DMS114 treated with DMSO at 0.1 percent for 48 hours (cell line): ENCODE data around the gene HES2.
"Not testable (repeated sequence)": the region's sequence is repeated elsewhere in the genome, so short reads cannot be mapped to it uniquely, and the experiment has no call there.

ENCODE experiments used
- DNase-seq: peaks from one replicate; lab custom pipeline; 2025; ENCODE audit not compliant: unreplicated experiment; lab: John Stamatoyannopoulos, UW

The HES2 gene

DNA sequence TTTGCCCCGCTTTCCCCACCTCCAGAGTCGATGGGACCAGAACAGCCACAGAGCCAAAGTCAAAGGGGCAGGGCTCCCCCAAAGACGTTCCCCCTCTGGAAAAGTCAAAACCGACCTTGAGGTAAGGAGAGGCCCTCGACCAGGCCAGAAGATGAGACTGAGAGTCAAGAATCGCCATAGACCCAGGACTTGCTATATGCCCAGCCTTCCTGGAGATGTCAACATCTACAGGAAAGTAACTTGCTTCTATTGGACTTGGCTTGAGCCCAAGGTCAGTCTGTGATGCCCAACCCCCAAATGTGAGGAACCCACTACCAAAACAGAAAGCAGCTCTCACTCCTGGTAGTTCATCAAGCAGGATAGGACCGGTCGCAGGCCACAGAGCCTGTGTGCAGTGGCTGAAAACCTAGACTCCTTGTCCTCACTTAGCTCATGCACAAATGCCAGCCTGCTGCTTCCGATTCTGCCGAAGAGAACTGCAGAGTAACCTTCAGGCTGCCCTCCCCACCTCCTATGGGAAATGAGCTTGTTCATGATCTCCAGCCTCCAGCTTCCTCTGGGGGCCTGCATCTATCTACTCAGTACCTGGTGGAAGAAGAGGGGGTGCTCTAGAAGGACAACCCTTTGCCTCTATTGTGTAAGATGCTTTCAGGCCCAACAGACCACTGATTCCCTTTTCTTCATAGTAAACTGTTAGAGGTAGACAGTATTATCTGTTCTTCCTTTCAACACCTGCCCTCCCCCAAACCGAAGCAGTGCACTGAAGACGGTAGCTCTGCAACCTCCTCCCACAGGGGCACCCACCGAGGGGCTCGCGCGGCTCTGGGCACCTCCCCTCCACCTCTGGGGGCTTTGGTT is 27.5 kb downstream of the HES2 start:
- no peak for DNase-seq

DNA sequence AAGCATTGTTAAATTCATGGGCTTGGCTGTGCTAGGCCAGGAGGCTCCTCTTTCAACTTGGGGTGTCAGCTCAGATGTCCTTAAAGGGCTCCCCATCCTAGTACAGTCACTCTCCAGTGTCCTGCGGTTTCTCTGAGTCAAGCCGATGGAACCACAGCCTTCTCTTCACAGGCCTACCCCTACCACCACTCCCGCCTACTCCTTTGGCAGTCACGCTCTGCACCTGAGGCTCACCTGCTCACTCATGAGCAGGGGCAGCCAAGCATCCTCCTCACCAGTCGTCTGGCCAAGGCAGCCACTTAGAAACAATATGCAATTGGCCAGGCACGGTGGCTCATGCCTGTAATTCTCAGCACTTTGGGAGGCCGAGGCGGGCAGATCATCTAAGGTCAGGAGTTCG is 29.7 kb downstream of the HES2 start:
- no peak for DNase-seq

DNA sequence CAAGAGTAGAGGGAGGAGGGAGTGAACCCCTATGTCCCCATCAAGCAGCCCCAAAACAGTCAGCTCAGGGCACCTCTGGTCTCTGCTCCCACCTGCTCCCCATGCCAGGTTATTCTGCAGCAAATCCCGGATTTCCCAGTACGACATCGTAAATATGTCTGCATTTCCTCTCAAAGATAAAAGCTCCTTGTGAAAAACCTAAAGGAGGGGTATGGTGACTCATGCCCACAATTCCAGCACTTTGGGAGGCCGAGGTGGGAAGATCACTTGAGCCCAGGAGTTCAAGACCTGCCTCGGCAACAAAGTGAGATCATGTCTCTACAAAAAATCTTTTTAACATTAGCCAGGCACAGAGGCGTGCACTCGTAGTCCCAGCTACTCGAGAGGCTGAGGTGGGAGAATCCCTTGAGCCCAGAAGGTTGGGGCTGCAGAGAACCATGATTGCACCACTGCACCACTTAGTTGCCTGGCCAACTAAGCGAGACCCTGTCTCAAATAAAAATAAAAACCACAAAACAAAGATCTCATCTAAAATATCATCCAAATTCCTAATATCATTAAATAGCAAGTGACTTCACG is 33.3 kb downstream of the HES2 start:
- no peak for DNase-seq

DNA sequence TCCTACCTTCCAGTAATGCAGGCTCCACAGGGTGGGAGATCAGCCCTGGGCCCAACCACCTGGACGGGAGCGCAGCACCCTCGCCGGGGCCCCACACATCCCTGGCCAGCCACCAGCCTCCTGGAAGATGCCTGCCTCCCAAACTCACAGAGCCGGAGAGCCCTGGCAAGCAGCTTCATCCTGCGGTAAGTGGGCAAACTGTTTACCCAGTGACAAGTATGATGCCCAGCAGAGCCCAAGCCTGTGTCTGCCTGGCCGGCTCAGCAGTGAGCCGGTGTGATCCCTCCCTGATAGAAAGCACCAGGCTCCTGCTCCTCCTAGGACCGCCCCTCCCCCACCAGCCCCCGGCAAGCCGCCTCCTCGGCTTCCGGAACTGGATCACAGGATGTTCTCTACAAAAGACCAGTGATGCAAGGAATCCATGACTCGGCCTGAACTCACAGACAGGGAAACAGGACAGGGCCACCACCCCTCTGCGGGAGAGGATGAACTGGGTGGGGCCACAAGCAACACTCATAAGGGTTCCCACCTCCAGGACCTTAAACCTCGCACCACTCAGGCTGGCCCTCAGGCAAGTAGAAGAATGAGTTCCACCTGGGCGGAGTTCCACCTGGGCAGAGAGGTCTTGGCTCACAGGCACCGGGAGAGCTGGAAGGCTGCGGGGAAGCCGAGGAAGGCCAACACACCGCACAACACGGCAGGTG is 34.1 kb downstream of the HES2 start:
- no peak for DNase-seq

DNA sequence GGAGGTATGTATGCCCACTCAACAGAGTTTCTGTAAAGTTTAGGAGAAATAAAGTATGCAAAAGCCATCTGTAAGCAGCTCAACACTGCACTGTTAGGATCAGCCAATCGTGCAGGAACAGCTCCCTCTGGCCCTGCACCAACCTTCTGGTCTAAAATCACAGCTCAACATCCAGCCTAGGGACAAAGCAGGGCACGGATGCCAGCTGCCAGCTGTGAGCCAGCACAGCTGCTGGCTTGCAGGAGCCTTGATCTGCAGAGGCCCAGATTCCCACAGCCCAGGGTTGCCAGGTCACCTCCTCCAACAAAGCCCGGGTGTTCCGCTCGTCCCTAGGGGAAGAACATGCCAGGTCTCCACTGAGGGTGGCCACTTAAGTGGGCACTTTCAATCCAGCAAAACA is 34.8 kb downstream of the HES2 start:
- DNase-seq = no peak

DNA sequence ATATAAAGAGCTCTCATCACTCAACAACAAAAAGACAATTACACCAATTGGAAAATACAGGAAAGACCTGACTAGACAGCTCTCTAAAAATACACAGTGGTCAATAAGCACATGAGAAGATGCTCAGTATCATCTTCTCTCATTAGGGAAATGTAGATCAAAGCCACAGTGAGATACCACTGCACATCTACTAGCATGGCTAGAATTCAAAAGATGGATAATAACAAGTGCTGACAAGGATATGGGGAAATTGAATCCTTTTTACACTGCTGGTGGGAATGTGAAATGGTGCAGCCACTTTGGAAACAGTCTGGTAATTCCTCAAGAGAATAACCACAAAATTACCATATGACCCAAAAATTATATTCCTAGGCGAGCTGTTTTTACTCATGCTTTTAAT is 35.6 kb downstream of the HES2 start:
- DNase-seq = no peak

DNA sequence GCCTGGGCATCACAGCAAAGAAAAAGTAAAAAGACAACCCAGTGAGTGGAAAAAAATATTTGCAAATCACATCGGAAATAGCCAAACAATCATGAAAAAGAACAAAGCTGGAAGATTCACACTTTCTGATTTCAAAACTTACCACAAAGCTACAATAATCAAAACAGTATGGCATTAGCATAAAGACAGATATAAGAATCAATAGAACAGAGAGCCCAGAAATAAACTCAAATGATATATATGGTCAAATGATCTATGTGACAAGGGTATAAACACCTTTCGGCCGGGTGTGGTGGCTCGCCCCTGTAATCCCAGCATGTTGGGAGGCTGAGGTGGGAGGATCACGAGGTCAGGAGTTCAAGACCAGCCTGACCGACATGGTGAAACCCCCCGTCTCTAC is 39.7 kb downstream of the HES2 start:
- no peak for DNase-seq

DNA sequence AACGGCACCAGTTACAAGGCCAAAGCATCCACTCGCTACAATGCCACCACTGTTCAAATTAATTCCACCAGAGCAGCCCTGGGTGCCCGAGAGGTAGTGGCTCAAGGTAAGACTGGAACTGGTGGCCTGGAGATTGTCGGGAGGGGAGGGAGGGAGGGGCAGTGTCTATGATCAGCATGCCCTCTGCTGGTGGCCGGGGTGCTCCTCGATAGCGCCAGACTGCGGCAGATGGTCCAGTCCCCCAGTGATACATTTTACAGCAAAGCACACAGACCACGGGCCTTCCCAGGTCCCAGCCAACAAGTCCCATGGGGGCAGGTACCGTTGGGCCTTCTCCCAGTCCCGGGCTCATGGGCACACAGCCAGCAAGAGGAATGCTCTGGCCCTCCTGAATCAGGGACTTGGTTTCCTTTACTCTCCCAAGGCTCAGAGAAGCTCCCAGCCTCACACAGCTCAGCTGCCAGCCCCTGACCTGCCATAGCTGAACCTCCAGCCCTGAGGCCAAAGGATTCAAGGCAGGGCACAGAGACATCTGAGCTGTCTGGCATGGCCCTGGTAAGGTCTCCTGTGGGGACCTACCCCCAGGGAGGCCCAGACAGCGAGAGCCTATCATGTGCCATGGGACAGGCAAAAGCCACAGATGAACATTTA is 41.5 kb downstream of the HES2 start:
- DNase-seq = no peak

DNA sequence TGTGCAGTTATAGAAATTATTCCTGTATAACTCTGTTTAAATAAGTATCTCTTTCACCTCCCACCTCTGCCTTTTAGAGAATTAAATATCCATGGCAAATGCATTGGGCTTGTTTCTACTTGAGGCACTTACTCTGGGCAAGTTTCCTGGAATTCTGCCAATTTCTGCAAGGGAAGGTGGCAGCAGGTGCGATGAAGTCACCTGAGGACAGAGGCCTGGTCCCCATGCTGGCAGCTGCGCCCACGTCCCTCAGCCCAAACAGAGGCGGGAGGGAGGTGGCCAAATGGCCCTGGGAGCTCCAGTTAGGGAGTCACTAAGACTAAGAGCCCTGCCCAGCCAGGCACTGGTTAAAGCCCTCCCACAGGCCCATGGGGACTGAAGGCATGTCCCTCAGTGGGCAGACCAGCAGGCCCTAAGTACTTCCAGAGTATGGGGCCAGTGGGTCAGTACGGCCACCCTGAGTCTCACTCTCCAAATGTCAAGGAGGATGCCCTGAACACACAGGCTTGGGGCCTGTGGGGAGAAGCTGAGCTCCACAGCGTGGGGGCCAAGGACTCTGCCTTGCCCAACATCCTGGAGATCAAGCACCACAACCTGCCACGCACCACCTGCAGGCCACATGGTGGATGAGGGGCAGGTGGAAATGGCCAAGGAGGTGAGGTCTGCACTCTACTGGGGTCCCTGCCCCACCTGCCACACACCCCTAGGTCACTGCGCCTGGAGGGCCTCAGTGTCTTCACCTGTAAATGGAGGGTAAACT is 45.6 kb downstream of the HES2 start:
- DNase-seq = no peak

DNA sequence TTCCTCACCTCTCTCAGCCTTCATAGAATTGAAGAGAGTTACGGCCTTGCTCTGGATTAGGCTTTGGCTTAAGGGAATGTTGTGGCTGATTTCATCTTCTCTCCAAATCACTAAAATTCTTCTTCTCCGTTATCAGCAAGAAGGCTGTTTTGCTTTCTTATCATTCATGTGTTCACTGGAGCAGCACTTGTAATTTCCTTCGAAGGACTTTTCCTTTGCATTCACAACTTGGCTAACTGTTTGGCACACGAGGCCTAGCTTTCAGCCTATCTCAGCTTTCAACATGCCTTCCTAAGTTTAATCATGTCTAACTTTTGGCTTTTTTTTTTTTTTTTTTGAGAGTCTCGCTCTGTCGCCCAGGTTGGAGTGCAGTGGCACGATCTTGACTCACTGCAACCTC is 47.5 kb downstream of the HES2 start:
- not testable (repeated sequence) for DNase-seq

DNA sequence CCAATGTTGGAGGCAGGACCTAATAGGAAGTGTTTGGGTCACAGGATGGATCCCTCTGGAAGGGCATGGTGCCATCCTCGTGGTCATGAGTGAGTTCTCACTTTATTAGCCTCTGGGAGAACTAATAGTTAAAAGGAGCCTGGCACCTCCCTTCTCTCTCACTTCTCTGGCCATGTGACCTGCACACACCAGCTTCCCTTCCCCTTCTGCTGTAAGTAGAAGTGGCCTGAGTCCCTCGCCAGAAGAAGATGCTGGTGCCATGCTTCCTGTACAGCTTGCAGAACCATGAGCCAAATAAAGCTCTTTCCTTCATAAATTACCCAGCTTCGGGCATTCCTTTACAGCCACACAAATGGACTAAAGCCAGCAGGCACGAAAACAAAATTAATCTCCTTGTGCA is 49.7 kb downstream of the HES2 start:
- no peak for DNase-seq

DNA sequence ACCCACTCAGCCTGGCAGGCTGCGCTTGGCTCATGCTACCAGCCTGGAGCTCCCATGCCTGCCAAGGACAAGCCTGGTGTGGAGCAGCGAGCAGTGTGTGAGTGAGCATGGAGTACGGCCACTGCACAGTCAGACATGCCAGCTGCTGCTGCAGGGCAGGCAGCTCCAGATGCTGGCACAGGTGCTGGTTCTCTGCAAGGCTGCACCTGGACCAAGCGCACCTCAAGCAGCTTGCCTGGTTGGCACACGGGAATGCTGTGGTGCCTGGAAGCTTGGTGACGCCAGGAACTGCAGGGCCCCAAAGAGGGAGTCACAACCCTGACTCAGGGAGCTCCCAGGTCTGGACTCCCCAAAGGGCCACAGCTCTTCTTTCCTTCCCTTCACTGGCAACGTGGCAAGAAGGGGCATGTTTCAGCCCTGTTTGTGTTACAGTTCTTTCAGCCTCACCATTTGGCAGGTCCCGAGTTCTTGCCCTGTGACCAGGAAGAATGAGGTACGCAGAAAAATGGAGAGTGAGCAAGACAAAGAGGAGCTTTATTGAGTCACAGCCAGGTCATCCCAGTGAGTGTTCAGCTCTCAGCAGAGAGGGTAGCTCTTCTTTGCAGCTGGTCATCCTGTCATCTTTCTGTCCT is 52.2 kb downstream of the HES2 start:
- DNase-seq = no peak

DNA sequence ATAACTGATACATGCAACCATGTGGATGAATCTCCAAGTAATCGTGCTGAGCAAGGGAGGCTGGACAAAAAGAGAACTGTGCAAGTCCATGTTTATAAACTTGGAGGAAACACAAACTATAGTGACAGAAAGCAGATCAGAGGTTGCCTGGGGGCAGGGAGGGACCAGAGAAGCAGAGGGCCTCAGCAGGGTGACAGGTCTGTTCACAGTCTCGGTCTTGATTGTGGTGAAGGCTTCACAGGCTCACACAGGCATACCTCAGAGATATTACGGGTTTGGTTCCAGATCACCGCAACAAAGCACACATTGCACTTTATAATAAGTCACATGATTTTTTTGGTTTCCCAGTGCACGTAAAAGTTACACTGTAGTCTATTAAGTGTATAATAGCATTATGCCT is 54.7 kb downstream of the HES2 start:
- no peak for DNase-seq

DNA sequence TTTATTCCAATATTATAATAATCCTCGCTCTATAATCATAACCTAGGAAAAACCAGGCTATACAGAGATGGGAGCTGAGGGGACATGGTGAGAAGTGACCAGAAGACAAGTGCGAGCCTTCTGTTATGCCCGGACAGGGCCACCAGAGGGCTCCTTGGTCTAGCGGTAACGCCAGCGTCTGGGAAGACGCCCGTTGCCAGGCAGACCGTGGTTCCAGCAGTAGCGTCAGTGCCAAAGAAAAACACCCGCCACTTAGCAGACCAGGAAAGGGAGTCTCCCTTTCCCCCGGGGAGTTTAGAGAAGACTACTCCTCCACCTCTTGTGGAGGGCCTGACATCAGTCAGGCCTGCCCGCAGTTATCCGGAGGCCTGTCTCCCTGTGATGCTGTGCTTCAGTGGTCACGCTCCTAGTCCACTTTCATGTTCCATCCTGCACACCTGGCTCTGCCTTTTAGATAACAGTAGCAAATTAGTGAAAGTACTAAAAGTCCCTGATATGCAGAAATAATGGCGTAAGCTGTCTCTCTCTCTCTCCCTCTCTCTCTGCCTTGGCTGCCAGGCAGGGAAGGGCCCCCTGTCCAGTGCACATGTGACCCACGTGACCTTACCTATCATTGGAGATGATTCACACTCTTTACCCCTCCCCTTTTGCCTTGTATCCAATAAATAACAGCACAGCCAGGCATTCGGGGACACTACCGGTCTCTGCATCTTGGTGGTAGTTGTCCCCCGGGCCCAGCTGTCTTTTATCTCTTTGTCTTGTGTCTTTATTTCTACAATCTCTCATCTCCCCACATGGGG is 56.4 kb downstream of the HES2 start:
- DNase-seq = peak; percentile 45
